GM19238 (cell line): ENCODE results near the gene GLDN.

Experiments used
- DNase-seq: peaks from one replicate; pipeline ENCODE4 v3.0.0; 2011; ENCODE audit warnings: low spot score; ENCODE audit not compliant: insufficient read length

Gene GLDN

DNA sequence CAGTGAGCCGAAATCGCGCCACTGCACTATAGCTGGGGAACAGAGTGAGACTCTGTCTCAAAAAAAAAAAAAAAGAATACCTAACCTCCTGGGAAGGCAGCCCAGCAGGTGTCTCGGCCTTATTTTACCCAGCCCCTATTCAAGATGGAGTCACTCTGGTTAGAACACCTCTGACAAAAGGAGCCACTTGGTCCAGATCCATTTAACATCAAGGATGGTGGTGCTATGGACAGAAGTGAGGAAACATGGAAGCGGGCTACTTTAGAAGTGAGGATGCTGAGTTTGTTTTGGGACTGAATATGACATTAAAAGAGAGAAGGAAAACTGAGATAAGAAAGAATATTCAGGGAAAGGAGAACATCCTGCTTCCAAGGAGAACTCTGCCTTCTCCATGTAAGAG lies 14.7 kb downstream of the GLDN start:
- no peak for DNase-seq

DNA sequence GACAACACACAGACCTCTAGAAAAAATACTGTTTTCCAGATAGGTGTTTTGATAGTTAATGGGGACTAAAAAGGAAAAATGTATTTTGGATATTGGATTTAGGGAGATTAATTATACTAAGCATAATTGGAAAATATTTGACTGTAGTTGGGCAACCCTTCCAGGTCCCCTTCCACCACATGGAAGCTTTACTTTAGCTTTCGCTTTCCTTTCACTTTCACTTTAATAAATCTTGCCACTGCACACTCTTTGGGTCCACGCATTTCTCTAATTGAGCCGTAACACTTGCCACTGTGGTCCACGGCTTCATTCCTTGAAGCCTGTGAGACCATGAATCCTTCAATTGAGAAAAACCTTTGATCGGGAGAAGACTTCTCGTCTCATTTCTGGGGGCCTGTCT lies 15.5 kb downstream of the GLDN start:
- DNase-seq = no peak

DNA sequence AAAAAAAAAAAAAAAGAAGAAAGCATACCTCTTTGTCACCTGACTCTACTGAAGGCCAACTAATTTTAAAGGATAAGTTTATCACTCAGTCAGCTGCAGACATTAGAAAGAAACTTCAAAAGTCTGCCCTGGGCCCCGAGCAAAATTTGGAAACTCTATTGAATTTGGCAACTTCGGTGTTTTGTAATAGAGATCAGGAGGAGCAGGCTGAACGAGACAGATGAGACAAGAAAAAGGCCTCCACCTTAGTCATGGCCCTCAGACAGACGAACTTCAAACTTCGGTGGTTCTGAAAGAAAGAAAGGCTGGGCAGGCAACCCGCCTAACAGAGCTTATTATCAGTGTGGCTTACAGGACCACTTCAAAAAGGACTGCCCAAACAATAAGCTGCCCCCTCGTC lies 18.5 kb downstream of the GLDN start:
- no peak for DNase-seq

DNA sequence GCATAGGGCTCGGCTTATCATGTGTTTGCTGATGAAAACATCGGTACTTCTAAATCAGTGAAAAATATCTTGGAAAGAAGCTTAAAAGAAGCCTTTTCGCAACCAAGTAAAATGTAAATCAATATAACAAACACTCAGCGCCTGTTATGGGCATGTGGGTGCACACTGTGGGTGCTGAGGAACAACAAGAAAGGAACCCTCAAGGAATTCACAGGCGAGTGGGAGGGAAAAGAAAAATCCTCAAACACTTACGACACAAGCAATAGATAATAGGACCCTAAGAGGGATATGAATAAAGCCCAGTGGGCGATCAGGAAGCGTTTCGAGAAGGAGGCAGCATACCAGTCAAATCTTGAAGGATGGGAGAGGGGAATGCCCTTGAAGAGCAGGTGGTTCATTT lies 21.9 kb downstream of the GLDN start:
- DNase-seq = no peak

DNA sequence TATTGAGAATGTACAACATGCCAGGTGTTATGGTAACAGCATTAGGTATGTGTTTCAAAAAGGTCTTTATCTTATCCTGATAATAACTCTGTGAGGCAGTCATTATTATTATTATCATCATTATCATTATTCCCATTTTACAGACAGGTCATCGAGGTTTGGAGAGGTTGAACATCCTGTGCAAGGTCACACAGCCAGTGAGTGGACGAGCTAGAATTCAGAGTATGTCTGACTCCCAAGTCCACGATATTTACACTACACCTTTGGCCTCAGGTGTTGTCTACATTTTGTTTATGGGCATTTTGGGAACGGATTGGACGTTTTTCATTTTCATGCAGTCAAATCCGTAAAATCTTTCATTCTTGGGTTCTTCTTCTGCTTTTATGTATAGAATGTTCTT lies 24.0 kb downstream of the GLDN start:
- no peak for DNase-seq

DNA sequence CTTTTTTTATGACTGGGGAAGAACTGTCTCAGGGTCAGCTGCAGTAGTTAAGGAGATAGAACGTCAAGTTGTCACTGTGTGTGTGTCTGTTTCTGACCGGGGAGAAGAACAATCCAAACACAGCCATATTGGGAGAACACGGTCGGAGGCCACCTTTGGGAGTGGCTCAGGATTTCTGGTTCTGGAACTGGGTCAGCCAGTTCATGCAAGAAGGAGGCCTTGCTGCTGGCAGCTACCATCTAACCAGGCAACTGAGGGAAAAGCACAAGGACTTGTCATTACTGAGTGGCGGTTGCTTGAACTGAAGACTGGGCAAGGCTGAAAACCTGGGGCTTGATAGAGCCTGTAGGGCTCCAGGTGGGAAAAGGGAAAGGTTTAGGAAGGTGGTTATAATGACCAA lies 24.6 kb downstream of the GLDN start:
- DNase-seq = no peak

DNA sequence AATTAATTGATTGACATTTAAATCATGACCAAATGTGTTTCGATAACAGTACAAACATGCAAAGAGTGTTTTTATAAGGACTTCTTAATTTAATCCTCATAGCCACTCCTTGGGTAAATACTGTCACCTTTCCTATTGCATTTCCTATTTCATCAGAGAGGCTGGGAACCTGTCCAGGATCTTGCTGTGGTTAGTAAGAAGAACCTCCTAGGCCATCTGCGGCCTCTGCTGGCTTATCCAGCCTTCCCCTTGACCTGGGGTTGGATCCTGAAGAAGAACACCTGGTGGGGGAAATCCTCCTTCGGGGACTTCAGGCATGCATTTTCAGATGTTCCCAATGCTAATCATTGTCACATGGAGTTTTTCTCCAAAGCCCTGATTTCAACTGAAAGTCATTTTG lies 25.5 kb downstream of the GLDN start:
- no peak for DNase-seq

DNA sequence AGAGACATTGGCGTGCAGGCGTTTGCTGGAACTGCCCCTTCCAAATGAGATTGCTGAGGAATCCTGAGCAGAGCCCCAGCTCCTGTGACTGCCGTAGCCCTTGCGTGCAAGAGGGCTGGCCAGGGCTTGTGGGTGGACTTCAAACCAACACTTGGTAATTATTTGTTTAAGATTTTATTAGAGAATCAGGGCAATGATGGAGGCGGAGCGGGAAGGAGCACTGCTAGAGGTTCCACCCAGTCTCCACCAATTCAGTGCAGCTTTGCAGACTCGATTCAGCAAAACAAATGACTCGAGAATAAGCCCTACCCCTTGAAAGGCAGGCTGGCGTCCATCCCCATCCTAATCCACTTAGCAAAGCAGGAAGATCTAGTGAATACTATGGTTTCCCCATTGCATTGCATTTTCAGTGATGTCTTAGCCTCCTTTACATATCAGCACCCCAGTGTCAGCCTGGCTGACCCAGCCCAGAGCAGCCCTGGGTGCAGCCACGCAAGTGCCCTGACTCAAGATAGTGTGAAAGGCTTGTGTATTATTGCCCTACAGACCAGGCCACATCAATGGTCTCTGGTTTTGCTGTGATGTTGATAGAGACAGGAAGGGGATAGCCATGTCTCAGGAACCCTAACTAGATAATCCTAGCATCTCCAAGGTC lies 26.0 kb downstream of the GLDN start:
- no peak for DNase-seq

DNA sequence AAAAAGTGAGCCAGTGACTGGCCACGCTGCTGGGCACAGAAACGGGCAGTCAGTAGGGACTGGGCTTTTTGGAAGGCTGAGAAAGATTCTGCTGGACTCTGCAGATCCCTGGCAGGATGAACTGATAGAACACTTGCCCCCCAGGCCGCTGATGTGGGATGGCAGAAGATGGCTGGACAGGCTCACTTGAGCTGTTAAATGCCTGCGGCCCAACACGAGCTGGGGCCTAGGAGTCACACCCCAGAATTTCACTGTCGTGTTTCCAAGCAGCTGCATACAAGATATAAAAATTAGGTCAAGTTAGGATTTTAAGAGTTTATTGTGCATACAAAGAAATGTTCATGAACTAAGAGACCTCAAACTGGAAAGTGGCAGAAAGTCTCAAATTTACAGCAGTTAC lies 26.9 kb downstream of the GLDN start:
- no peak for DNase-seq

DNA sequence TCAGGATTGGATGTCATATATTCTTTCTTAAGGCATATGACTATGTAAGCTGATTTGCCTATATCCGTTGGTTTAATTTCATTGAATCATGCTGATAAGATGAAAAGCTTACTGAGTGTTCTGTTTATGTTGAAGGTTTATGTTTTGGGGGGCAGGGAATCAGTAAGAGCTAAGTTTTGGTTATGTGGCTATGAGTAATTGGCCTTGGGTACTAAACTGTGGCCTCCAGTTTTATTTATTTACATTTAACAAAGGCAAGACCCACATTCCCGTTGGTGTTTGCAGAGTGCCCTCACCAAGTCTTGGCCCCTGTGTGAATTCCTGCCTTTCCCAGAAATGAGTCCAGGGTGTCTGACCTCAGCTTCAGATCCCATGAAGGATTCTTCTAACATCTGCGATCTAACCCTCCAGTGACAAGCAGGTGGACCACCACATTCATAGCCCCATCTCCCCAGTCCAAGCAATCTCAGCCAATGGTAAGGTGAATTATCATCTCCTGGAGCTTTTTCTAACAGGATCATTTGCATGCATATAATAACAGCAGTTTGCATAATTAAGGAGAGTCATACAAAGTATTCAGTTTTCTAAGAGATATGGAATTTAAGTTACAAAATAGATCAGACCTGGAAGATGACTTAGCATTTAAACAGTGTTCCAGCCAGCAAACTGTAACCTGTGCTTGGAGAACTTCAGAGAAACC lies 27.4 kb downstream of the GLDN start:
- DNase-seq = no peak

DNA sequence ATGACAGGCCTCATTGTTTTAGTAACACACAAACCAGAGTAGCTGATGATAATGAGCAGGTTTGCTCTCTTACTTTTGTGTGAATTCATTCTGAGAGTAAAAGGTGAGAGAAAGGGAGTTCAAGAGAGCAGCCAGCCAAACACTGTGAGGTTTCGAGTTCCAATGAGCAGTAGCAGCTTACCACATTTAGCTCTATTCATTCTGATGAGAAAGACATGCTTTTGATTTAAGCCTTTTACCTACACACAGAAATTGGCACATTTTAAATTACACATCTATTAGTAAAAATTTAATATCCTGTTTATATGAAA lies 28.0 kb downstream of the GLDN start:
- DNase-seq = no peak

DNA sequence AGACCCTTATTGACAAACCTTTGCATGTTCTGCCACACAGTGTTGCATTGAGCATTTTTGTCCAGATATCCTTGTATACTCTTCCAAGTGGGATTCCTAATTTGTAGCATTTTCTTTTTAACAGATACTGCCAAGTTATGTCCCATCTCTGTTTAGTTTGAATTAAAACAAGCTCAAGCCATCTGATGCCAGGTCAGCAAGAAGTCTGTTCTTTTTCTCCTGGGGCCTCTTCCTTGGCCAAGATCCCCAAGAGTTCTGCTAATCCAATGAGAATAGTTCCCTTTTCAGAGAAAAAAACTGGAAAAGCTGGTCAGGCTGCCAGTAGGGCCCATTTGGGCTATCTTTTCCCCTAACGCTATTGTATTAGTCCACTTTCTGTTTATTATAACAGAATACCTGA lies 29.8 kb downstream of the GLDN start:
- no peak for DNase-seq

DNA sequence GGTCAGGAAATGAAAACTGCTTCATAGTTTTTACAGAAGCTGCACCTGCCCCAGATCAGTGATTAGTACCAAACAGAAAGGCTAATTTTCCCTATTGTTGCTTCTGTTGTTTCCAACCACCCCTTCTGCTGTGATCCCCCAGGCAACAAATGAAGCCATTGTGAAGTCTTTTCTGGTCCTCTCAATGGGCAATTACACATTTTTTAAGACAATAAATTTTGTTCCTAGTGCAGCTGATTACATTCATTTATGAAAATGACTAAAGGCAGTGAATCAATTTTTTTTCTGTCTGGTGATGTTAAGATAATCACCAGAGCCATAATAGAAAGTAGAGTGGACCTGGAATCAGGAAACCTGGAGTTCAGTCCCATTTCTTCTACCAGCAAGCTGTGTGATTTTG lies 32.7 kb downstream of the GLDN start:
- DNase-seq = no peak

DNA sequence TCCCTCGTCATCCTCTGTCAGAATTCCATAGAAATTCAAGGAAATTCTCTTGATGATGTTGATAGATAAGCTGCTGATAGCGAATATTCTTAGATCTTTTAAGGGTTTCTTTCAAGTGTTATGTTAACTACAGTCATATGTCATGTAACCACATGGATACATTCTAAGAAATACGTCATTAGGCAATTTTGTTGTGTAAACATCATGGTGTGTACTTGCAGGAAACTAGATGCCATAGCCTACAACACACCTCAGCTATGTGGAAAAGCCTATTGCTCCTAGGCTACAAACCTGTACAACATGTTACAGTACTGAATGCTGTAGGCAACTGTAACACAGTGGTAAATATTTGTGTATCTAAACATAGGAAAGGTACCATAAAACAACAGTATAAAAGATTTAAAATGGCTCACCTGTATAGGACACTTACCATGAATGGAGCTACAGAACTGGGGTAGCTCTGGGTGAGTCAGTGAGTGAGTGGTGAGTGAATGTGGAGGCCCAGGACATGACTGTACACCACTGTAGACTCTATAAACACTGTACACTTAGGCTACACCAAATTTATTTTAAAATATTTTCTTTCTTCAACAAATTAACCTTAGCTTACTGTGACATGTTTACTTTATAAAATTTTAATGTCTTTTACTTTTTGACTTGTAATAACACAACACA lies 34.6 kb downstream of the GLDN start:
- DNase-seq = no peak

DNA sequence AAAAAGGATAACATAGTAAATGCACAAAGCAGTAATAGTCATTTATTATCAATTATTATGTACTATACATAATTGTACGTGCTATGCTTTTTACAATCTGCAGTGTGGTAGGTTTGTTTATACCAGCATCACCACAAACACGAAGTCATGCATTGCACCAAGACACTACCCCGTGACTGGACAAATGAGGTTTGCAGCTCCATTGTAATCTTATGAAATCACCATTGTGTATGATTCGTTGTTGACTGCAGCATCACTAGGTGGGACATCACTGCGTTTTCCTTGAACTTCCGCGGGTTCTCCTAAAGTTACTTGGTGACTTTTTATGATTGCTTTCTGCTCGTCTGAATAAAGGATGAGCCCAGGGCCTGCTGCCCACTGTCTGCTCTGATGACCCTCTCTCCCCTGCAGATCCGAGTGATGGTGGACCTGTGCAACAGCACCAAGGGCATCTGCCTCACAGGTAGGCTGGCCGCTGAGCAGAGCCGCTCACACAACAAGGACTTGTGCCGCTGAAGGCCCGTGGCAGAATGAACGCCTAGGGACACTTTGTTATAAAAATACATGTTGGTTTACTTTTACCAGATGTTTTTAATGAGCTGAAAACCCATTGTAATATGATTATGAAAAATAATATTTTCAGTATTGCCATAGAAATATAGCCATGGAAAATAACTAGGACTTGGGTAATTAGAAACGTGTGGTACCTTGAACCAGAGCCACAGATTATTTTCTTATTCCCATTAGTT lies 35.8 kb downstream of the GLDN start:
- DNase-seq = no peak

DNA sequence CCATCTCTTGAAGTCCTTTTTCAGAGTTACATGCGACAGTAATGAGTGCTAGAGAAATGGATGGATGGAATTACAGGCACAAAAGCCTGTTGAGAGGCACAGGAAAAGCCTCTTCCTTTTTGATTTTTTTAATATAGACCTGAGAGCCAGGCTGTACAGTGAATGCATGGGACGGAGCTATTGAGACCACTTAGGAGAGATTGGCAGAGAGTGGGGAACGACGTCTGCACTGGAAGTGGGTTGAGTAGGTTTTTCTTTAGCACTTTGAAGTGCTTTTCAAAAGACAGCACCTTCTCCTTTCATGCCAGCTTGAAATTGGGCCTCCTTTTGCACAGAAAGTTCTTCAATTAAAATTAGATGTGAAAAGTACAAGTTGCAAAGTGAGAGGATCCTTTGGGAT lies 37.0 kb downstream of the GLDN start:
- no peak for DNase-seq

DNA sequence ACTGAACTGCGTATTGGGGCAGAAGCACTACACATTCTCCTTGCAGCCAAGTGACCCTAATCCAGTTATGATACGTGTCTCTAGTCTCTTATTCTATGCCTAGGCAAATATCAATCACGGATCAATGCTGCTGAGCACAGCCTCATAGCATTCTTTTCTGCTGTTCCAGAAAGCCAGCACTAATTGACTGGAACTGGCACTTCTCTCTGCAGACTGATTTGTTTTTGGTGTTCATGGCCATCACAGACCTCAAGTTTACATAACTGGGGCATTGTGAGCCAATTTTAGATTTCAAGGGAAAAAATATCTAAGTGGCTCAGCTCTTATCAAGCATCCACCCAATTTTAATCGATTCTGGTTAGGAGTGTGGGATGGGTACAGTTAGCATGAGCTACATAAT lies 37.9 kb downstream of the GLDN start:
- no peak for DNase-seq

DNA sequence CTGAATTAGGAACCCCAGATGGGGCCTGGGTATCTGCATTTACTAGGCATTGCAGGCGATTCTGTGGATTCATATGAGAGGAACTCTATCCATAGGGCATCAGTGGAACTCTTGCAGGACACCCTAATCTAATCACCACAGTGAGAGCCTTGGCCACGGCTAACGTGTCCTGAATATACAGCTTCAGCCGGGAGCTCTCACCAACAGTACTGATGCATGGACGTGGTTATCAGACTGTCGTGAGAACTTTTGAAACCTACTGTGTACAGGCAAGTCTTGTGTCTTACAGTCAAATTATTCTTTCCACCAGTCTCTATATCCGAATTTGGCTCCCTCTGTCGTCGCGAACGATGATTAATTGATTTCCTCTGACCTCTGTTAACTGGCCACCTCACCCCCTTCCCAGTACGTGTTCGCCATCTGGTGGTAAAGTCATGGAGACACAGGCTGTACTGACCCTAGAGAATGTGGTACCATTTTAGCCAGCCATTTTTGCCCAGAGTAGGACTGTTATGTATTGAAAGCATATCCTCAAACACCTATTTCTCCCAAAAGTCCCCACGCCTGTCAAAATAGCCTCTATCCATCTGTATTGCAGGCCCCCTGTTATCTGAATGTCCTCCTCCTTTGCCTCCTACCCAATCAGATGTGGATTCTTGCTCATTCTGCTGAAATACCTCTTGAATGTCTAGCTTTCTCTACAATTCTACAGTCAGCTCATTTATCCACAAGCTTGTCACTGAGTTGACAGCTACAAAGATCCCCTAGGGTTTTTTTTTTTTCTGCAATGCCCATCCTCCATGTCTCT lies 39.7 kb downstream of the GLDN start:
- peak; percentile 56 for DNase-seq

DNA sequence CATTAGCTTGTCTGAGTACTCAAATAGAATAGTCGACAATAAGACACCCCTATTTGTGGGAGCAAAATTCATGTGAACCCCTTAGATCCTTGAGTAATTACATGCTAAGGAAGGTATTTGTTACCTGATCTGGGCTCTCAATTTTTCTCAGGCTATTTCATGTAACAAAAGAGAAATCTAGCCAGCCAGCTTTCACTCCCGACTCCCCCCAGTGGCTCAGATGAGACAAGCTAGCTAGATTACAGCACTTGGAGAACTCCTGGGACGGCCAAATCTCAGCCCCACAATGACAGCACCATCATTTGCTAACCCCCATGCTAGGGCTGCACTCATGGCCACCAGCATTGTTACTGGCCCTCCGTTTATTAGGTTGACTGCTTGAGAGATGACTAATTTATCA lies 41.3 kb downstream of the GLDN start:
- peak; percentile 32 for DNase-seq

DNA sequence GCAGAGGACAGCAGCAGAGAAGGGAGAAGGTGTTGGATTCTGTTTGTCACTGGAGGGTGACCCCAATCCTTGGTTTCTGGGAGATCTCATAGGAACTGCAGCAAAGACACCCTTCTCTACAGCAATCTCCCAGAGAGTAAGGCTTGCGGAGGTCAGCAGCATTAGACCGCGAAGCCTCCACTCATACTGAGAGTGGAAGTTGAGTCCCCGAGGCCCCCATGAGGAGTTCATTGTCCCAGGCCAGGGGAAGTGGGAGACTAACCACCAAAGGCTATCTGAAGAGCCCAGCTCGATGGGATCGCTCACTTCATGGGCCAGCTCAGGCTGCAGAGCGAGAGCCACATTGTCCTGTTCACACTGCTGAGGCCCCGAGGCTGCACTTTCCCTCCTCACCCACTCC lies 44.6 kb downstream of the GLDN start:
- no peak for DNase-seq

DNA sequence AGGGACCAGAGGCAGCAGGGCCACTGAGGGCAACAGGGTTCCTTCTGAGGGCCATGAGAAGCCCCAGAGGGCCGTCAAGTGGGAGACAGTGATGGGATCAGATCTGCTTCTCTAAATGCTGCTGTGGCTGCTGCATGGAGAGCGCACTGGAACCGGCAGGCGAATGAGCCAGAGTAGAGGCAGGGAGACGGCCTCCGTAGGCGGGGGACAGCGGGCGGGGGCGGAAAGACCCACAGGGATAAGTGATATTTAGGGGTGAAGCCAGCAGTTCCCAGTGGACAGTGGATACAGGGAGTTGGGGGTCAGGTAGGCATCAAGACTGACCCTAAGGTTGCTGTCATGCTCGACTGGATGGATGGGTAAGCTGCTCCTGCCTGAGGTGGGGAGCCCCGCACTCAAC lies 45.0 kb downstream of the GLDN start:
- no peak for DNase-seq
